ENCODE results near the gene SPATA31A6.
"Not testable (repeated sequence)": the region's sequence is repeated elsewhere in the genome, so short reads cannot be mapped to it uniquely, and the experiment has no call there.

Gene SPATA31A6

DNA sequence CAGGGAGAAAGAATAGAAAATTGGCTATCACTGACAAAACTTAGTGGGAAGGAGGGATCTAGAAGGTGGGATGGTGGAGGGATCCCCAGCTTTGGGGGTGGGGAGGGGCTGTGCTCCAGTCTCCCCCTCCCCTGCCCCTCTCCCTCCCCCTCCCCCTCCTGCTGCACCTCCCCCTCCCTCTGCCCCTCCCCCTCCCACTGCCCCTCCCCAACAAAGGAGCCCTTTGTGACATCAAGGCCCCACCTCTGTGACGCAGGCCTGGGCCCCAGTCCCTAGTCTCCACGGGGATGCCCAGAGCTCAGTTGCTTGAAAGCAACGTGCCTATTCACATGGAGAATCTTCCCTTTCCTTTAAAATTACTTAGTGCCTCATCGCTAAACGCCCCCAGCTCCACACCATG, at the start of gene SPATA31A6:
Gene SPATA31A6, plus strand, starts transcription at position 301 of the 400 bp plus-strand sequence. Its CDS starts 29 bp downstream, at position 330.
- DNase-seq, result not testable (repeated sequence)

DNA sequence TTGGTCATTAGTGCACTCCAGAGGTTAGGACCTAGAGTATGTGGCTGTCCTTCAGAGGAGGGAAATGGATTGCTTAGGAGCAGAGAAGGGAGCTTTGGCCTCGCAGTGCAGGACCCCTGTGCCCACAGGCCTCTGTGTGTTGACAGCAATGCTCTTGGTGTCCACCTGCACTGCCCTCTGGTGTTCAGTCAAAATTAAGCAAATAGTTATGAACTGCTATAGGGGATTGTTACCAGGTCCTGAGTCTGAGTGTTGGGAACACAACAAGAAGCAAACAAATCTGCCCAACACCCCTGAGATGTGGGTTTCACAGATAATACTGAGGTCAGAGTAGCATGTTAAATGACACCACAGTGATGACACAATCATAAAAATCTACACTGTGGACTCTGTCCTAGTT, 23.2 kb upstream of the SPATA31A6 start:
- not testable (repeated sequence) for DNase-seq

DNA sequence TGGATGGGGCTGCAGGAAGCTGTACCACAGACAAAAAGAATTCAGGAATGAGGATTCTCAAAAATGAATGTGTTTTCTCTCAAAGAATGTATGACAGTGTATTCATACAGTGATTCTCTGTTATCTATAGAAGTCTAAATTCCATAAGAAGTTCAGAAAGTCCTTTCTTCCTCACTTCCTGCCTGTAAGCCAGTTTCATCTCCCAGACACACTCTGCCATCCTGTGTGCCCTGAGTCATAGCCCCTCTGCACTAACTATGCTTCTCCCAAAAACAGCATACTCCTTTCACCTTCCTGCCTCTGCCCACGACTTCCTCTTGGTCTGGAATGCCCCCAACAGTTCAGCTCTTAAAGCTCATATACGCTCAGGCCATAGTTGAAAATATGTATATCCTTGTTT, 36.4 kb downstream of the SPATA31A6 start:
- not testable (repeated sequence) for DNase-seq

DNA sequence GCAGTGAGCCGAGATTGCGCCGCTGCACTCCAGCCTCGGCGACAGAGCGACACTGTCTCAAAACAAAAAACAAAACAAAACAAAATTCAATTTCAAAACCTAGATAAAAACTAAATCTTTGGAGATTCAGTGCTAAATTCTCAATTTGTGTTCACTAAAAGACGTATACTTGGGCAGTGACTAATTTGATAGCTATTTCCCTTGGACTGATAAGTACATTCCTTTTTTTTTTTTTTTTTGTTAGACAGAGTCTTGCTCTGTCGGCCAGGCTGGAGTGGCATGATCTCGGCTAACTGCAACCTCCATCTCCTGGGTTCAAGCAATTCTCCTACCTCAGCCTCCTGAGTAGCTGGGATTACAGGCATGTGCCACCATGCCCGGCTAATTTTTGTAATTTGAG, 39.8 kb downstream of the SPATA31A6 start:
- not testable (repeated sequence) for DNase-seq

DNA sequence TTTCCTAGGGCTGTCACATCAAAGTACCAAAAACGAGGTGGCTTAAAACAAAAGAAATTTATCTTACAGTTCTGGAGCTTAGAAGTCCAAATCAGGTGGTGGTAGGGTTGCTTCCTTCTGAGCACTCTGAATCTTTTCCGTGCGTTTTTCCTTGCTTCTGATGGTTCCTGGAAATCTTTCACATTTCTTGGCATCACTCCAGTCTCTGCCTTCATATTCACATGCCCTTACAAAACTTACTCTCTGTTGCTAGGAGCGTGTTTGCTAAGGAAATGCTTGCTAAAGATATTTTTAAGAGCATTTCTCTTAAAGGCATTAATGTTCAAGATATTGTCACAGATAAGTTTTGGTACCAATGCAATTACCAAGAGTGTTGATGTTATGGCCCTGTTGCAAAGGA, 49.6 kb downstream of the SPATA31A6 start:
- not testable (repeated sequence) for DNase-seq

DNA sequence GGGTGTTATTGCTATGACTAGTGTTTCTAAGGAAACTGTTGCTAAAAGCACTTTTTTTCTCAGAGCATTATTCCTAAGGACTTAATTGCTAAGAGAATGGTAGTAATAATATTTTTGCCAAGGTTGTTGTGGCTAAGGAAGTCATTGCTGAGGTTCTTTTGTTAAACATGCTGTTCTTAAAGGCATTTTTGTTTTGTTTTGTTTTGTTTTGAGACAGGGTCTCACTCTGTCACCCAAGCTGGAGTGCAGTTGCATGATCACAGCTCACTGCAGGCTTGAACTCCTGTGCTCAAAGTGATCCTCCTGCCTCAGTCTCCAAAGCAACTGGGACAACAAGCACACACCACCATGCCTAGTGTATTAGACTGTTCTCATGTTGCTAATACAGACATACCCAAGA, 51.2 kb downstream of the SPATA31A6 start:
- DNase-seq, result not testable (repeated sequence)

DNA sequence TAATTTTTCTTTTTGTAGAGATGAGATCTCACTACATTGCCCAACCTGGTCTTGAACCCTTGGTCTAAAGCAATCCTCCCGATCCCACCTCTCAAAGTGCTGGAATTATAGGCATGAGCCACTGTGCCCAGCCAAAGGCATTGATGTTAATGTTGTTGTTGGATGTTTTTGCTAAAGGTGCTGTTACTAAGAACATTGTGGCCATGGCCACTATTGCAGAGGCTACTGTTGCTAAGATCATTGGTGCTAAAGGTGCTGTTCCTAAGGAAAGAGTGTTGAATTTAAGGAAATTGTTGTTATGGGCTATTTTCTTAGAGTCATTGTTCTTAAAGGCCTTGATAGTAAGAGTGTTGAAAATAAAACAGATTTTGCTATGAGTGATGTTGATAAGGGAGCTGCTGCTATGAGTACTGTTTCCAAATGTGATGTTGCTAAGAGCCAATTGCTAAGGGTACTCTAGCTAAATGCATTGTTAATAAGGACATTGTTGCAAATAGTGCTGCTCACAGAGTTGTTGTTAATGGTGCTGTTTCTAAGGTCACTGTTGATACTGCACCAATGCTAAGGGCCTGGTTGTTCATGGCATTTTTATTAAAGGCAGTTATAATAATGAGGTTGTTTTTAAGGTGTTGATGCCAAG, 52.0 kb downstream of the SPATA31A6 start:
- DNase-seq, result not testable (repeated sequence)

DNA sequence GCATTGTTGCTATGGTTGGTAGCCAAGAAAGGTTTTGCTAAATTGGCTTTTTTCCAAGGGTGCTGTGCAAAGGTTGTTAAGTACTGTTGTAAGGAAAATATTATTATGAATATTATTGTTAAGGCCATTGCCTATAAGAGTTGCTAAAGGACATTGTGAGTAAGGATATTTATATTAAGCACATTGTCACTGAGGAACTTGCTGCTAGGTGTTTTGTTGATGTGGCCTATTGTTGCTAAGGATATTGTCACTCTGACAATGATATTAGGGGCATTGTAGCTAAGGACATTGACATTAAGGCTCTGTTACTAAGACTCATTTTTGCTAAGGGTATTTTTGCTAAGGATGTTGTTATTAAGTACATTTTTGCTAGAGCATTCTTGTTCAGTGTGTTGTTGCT, 52.6 kb downstream of the SPATA31A6 start:
- DNase-seq, result not testable (repeated sequence)

DNA sequence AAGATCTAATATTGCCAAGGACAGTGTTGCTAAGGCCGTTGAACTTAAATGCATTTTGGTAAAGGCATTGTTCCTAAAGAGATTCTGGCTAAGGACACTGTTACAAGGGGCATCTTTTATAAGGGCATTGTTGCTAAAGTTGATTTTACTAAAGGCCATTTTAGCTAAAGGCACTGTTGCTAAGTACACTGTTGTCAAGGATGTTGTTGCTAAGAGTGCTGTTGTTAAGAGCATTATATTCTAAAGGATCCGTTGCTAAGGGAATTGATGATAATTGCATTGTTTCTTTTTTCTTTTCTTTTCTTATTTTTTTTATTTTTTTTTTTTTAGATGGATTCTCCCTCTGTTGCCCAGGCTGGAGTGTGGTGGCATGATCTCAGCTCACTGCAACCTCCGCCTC, 53.9 kb downstream of the SPATA31A6 start:
- not testable (repeated sequence) for DNase-seq

DNA sequence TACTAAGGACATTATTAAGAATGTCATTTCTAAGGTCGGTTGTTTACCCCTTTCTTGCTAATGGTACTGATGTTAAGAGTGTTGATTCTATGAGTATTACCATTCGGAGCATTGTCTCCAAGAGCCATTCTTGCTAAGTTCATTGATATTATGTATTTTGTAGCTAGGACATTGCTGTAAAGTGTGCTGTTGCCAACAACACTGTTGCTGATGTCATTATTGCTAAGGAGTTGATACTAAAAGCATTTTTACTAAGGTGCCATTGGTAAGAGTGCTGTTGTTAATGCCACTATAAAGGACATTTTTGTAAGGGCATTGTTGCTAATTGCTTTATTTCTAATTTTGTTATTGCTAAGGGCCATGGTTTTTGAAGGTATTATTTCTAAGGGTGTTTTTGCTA, 55.4 kb downstream of the SPATA31A6 start:
- DNase-seq, result not testable (repeated sequence)

Measured in NCI-H2081 treated with DMSO at 0.1 percent for 48 hours (cell line).